HepG2 (cell line): ENCODE results near the gene TM6SF1. TPM values are rescaled to one million over a fixed set of nuclear protein-coding genes. Genes with fewer than 3 reads are reported as not detected.
A peak's percentile ranks its signal among the peaks of the same experiment; 100 is the strongest.

Experiments
- FOXA1 ChIP-seq, 2 experiments: fragments of 450-650 bp in 1 of 2; sonication (generic) in 1 of 2; formaldehyde crosslinking in 1 of 2; IDR thresholded peaks; 2 replicates each; pipeline versions ENCODE4 v1.4.0 to v1.6.1; 2016 to 2020; ENCODE audit warnings: missing genetic modification reagents in 1 of 2
- SALL1 ChIP-seq: sonication (generic); formaldehyde crosslinking; IDR thresholded peaks from 2 replicates; pipeline ENCODE4 v1.8.0; 2022; ENCODE audit warnings: mild to moderate bottlenecking, missing genetic modification reagents
- SIX1 ChIP-seq: sonication (generic); formaldehyde crosslinking; IDR thresholded peaks from 2 replicates; pipeline ENCODE4 v1.4.0; 2020; ENCODE audit warnings: missing genetic modification reagents, borderline replicate concordance
- TBX2 ChIP-seq: sonication (generic); formaldehyde crosslinking; IDR thresholded peaks from 2 replicates; pipeline ENCODE4 v1.5.0; 2020; ENCODE audit warnings: missing genetic modification reagents, mild to moderate bottlenecking, borderline replicate concordance
- ZFP82 ChIP-seq: sonication (generic); formaldehyde crosslinking; IDR thresholded peaks from 2 replicates; pipeline ENCODE4 v1.5.1; 2020; ENCODE audit warnings: mild to moderate bottlenecking, missing genetic modification reagents, borderline replicate concordance
- ZNF629 ChIP-seq: sonication (generic); formaldehyde crosslinking; conservative IDR thresholded peaks from 2 replicates; pipeline ENCODE4 v1.5.0; 2020; ENCODE audit warnings: missing genetic modification reagents
- ZNF652 ChIP-seq: IDR thresholded peaks from 2 replicates; pipeline ENCODE4 v1.6.1; 2016; ENCODE audit warnings: low read depth, borderline replicate concordance
- polyA plus RNA-seq, 8 experiments: library from polyadenylated mRNA; depleted of rRNA in 3 of 8; stranded (reverse) in 7 of 8; unstranded in 1 of 8; fragments of >200 nt; fragmentation: Illumina TruSeq in 4 of 8; extraction: Trizol in 4 of 8; gene quantifications; 2 replicates each; pipeline versions ENCODE4 v1.2.1 to v1.2.3, GENCODE V29; 2011 to 2016; ENCODE audit warnings: low read depth in 4 of 8, missing spikeins in 1 of 8, mixed read lengths in 1 of 8; ENCODE audit not compliant: insufficient read depth in 1 of 8
- total RNA-seq, 5 experiments: library from RNA; depleted of rRNA; stranded (reverse); fragments of >200 nt; fragmentation: Illumina TruSeq; extraction: Trizol; gene quantifications; 2 replicates each; pipeline ENCODE4 v1.2.3, GENCODE V29; 2016; ENCODE audit warnings: low read depth in 1 of 5
- TF ChIP-seq, protein P1 (sequence below): sonication (generic); formaldehyde crosslinking; IDR thresholded peaks from 2 replicates; pipeline ENCODE4 v1.8.1; 2023; ENCODE audit warnings: mild to moderate bottlenecking, moderate library complexity, missing genetic modification reagents
- TF ChIP-seq, protein P2 (sequence below): sonication (generic); formaldehyde crosslinking; IDR thresholded peaks from 2 replicates; pipeline ENCODE4 v1.5.0; 2020; ENCODE audit warnings: mild to moderate bottlenecking, missing genetic modification reagents, borderline replicate concordance
- TF ChIP-seq, protein P3 (sequence below): sonication (generic); formaldehyde crosslinking; IDR thresholded peaks from 2 replicates; pipeline ENCODE4 v1.8.1; 2022; ENCODE audit warnings: low read depth, mild to moderate bottlenecking, missing genetic modification reagents
- TF ChIP-seq, protein P4 (sequence below), 2 experiments: IDR thresholded peaks; 2 replicates each; pipeline ENCODE4 v1.6.1; 2011 to 2012; ENCODE audit warnings: low read length in 2 of 2, borderline replicate concordance in 1 of 2, low read depth in 1 of 2, mild to moderate bottlenecking in 1 of 2, moderate library complexity in 1 of 2
- TF ChIP-seq, protein P5 (sequence below): sonication (generic); formaldehyde crosslinking; IDR thresholded peaks from 2 replicates; pipeline ENCODE4 v1.9.0; 2021; ENCODE audit warnings: missing genetic modification reagents, mild to moderate bottlenecking, borderline replicate concordance

Gene TM6SF1
- total and polyA plus RNA-seq, 2 of the 13 experiments (the other 11 are each of a cell fraction or from before 2014, with no cell fraction given) = not detected

DNA sequence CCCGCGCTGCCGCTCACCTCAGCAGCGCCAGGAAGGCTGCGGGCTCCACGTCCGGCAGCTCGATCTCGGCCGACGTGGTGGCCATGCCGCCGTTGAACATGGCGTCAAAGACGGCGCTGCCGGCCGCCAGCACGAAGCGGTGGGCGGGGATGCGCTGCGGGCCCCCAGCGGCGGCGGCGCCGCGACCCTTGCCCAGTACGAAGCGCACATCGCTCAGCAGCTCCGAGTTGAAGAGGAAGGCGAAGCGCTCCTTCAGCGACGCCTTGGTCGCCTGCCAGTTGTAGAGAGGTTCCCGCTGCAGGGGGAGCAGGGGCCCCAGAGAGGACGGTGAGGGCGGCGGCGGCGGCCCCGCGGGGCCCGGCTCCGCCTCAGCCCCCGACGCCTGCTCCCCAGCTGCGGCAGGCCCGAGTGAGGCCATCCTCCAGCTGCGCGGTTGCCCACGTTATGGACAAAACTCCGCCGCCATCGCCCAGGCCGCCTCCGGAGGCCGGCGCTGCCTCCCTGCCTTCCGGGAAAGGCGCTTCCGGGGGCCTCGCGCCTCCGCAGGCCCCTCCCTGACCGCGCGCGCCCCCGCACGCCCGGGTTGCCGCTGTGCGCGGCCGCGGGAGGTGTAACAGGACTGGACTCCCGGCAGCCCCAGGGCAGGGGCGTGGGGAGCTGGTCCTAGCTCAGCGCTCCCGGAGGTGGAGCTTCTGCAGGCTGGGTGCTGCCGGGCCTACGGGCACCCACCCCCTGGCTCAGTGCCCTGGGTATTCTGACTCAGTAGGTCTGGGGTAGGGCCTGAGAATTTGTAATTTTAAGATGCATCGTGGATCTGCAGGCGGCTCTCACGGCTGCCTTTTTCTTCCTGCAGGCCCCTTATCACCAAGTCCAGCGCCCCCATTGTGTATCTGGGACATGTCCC lies 40.5 kb upstream of the TM6SF1 start, which contains the start of gene BTBD1 (continued):
- TF ChIP-seq, protein P1, sequence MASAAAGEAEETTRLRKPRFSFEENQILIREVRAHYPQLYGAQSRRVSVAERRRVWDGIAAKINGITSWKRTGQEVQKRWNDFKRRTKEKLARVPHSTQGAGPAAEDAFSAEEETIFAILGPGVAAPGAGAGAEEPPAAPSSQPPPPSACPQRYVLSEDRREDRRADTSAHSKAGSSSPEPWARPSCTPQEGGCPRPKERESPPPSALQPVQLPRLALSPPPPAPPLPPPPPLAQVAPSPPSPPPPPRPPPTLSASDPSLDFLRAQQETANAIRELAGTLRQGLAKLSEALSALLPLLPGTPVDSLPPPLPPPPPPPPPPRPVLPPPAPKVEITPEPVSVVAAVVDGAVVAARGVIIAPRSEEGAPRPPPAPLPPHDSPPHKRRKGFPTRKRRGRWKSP (CRISPR knock-in tag) = peak; percentile 51; the same call in 1 of the 2 replicates
- TF ChIP-seq ZNF652 (CRISPR knock-in tag) = no peak
- no peak; the same call in 1 of the 2 replicates for TF ChIP-seq ZNF629 (CRISPR knock-in tag)
- TF ChIP-seq, protein P2, sequence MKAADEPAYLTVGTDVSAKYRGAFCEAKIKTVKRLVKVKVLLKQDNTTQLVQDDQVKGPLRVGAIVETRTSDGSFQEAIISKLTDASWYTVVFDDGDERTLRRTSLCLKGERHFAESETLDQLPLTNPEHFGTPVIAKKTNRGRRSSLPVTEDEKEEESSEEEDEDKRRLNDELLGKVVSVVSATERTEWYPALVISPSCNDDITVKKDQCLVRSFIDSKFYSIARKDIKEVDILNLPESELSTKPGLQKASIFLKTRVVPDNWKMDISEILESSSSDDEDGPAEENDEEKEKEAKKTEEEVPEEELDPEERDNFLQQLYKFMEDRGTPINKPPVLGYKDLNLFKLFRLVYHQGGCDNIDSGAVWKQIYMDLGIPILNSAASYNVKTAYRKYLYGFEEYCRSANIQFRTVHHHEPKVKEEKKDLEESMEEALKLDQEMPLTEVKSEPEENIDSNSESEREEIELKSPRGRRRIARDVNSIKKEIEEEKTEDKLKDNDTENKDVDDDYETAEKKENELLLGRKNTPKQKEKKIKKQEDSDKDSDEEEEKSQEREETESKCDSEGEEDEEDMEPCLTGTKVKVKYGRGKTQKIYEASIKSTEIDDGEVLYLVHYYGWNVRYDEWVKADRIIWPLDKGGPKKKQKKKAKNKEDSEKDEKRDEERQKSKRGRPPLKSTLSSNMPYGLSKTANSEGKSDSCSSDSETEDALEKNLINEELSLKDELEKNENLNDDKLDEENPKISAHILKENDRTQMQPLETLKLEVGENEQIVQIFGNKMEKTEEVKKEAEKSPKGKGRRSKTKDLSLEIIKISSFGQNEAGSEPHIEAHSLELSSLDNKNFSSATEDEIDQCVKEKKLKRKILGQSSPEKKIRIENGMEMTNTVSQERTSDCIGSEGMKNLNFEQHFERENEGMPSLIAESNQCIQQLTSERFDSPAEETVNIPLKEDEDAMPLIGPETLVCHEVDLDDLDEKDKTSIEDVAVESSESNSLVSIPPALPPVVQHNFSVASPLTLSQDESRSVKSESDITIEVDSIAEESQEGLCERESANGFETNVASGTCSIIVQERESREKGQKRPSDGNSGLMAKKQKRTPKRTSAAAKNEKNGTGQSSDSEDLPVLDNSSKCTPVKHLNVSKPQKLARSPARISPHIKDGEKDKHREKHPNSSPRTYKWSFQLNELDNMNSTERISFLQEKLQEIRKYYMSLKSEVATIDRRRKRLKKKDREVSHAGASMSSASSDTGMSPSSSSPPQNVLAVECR (CRISPR knock-in tag) = peak; percentile 89
- TF ChIP-seq, protein P3, sequence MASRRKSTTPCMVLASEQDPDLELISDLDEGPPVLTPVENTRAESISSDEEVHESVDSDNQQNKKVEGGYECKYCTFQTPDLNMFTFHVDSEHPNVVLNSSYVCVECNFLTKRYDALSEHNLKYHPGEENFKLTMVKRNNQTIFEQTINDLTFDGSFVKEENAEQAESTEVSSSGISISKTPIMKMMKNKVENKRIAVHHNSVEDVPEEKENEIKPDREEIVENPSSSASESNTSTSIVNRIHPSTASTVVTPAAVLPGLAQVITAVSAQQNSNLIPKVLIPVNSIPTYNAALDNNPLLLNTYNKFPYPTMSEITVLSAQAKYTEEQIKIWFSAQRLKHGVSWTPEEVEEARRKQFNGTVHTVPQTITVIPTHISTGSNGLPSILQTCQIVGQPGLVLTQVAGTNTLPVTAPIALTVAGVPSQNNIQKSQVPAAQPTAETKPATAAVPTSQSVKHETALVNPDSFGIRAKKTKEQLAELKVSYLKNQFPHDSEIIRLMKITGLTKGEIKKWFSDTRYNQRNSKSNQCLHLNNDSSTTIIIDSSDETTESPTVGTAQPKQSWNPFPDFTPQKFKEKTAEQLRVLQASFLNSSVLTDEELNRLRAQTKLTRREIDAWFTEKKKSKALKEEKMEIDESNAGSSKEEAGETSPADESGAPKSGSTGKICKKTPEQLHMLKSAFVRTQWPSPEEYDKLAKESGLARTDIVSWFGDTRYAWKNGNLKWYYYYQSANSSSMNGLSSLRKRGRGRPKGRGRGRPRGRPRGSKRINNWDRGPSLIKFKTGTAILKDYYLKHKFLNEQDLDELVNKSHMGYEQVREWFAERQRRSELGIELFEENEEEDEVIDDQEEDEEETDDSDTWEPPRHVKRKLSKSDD = peak; percentile 85
- TF ChIP-seq, protein P4, sequence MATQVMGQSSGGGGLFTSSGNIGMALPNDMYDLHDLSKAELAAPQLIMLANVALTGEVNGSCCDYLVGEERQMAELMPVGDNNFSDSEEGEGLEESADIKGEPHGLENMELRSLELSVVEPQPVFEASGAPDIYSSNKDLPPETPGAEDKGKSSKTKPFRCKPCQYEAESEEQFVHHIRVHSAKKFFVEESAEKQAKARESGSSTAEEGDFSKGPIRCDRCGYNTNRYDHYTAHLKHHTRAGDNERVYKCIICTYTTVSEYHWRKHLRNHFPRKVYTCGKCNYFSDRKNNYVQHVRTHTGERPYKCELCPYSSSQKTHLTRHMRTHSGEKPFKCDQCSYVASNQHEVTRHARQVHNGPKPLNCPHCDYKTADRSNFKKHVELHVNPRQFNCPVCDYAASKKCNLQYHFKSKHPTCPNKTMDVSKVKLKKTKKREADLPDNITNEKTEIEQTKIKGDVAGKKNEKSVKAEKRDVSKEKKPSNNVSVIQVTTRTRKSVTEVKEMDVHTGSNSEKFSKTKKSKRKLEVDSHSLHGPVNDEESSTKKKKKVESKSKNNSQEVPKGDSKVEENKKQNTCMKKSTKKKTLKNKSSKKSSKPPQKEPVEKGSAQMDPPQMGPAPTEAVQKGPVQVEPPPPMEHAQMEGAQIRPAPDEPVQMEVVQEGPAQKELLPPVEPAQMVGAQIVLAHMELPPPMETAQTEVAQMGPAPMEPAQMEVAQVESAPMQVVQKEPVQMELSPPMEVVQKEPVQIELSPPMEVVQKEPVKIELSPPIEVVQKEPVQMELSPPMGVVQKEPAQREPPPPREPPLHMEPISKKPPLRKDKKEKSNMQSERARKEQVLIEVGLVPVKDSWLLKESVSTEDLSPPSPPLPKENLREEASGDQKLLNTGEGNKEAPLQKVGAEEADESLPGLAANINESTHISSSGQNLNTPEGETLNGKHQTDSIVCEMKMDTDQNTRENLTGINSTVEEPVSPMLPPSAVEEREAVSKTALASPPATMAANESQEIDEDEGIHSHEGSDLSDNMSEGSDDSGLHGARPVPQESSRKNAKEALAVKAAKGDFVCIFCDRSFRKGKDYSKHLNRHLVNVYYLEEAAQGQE (IDR thresholded peaks at IDR 0.05; ENCODE audit: borderline replicate concordance in 1 of 2, low read depth in 1 of 2, low read length in 2 of 2) = 0 out of 4 replicates have a peak, but pooled peaks of 1 of the 2 experiments have one; percentile 21
- TF ChIP-seq TBX2 (CRISPR knock-in tag) = peak; percentile 52; the same call in 1 of the 2 replicates
- no peak for TF ChIP-seq SIX1 (CRISPR knock-in tag)
- TF ChIP-seq ZFP82 = 0 out of 2 replicates have a peak, but pooled peaks have one; percentile 62
- TF ChIP-seq, protein P5, sequence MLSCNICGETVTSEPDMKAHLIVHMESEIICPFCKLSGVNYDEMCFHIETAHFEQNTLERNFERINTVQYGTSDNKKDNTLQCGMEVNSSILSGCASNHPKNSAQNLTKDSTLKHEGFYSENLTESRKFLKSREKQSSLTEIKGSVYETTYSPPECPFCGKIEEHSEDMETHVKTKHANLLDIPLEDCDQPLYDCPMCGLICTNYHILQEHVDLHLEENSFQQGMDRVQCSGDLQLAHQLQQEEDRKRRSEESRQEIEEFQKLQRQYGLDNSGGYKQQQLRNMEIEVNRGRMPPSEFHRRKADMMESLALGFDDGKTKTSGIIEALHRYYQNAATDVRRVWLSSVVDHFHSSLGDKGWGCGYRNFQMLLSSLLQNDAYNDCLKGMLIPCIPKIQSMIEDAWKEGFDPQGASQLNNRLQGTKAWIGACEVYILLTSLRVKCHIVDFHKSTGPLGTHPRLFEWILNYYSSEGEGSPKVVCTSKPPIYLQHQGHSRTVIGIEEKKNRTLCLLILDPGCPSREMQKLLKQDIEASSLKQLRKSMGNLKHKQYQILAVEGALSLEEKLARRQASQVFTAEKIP (CRISPR knock-in tag) = no peak
- no peak for TF ChIP-seq FOXA1 (IDR thresholded peaks at IDR 0.05)
- peak; percentile 26; the same call in 1 of the 2 replicates for TF ChIP-seq FOXA1 (CRISPR knock-in tag; IDR thresholded peaks at IDR 0.05)
- TF ChIP-seq SALL1 (CRISPR knock-in tag) = peak; percentile 88
